A549 (cell line): ENCODE measurements around the gene RHOB.

ENCODE experiments used
- HEYL ChIP-seq: fragments of 250-450 bp; sonication (Bioruptor Pico); IDR thresholded peaks from 2 replicates; pipeline ENCODE4 v1.8.0; 2021; ENCODE audit warnings: mild to moderate bottlenecking, moderate library complexity
- POLR2A ChIP-seq: IDR thresholded peaks from 2 replicates; pipeline ENCODE4 v1.6.1; 2012; ENCODE audit warnings: mild to moderate bottlenecking, low read length
- POLR2AphosphoS2 ChIP-seq: conservative IDR thresholded peaks from 2 replicates; pipeline ENCODE4 v1.6.1; 2012; ENCODE audit warnings: low read length, improper control_type of control experiment, inconsistent platforms
- RARB ChIP-seq: fragments of 250-450 bp; sonication (Bioruptor Pico); IDR thresholded peaks from 2 replicates; pipeline ENCODE4 v1.8.0; 2021; ENCODE audit warnings: mild to moderate bottlenecking, moderate library complexity
- TF ChIP-seq, protein P1 (sequence below): fragments of >200 bp; sonication (Bioruptor Twin); formaldehyde crosslinking; IDR thresholded peaks from 3 replicates; pipeline ENCODE4 v1.5.1; 2016
- TF ChIP-seq, protein P2 (sequence below): fragments of >200 bp; sonication (Bioruptor Twin); formaldehyde crosslinking; IDR thresholded peaks from 3 replicates; pipeline ENCODE4 v1.6.1; 2016

DNA sequence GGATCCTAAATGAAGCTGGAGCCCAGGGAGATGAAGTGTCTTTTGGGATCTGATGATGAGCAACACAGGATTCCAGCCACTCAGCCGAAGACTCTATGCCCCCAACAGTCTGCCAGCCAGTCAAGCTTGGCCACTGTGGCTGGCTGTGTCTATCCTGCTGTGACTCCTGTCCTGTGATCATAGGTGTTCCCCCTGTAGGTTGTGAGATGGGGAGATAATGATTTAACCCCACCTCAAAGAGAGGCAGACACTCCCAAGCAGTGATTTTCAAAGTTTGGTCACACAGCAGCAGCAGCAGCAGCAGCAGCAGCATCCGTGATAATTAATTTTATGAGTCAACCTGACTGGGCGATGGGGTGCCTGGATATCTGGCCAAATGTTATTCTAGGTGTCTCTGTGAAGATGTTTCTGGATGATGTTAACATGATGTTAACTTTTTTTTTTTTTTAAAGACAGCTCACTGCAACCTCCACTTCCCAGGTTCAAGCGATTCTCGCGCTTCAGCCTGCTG is 21.4 kb upstream of the RHOB start:
- TF ChIP-seq HEYL (CRISPR knock-in tag) (no peak), RARB (CRISPR knock-in tag) (no peak), POLR2A (no peak), POLR2AphosphoS2 (no peak)
- TF ChIP-seq, protein P1, sequence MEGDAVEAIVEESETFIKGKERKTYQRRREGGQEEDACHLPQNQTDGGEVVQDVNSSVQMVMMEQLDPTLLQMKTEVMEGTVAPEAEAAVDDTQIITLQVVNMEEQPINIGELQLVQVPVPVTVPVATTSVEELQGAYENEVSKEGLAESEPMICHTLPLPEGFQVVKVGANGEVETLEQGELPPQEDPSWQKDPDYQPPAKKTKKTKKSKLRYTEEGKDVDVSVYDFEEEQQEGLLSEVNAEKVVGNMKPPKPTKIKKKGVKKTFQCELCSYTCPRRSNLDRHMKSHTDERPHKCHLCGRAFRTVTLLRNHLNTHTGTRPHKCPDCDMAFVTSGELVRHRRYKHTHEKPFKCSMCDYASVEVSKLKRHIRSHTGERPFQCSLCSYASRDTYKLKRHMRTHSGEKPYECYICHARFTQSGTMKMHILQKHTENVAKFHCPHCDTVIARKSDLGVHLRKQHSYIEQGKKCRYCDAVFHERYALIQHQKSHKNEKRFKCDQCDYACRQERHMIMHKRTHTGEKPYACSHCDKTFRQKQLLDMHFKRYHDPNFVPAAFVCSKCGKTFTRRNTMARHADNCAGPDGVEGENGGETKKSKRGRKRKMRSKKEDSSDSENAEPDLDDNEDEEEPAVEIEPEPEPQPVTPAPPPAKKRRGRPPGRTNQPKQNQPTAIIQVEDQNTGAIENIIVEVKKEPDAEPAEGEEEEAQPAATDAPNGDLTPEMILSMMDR = no peak
- TF ChIP-seq, protein P2, sequence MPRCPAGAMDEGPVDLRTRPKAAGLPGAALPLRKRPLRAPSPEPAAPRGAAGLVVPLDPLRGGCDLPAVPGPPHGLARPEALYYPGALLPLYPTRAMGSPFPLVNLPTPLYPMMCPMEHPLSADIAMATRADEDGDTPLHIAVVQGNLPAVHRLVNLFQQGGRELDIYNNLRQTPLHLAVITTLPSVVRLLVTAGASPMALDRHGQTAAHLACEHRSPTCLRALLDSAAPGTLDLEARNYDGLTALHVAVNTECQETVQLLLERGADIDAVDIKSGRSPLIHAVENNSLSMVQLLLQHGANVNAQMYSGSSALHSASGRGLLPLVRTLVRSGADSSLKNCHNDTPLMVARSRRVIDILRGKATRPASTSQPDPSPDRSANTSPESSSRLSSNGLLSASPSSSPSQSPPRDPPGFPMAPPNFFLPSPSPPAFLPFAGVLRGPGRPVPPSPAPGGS = no peak
